Hepatocyte (in vitro differentiated cells): ENCODE results near the gene SEMA6A. TPM values are rescaled to one million over a fixed set of nuclear protein-coding genes. Genes with fewer than 3 reads are reported as not detected.
"Not testable (repeated sequence)": the region's sequence is repeated elsewhere in the genome, so short reads cannot be mapped to it uniquely, and the experiment has no call there.

ENCODE experiments used
- DNase-seq: peaks from one replicate; pipeline ENCODE4 v3.0.0-alpha.2; 2016; ENCODE audit warnings: low spot score
- H2AFZ ChIP-seq: fragments of 200-600 bp; sonication (generic); 2 replicates; pipeline ENCODE4 v1.6.0; 2016; ENCODE audit warnings: antibody characterized with exemption, mild to moderate bottlenecking
- H3K27ac ChIP-seq: fragments of 200-600 bp; sonication (generic); 2 replicates; pipeline ENCODE4 v1.5.1; 2016; ENCODE audit warnings: mild to moderate bottlenecking
- H3K27me3 ChIP-seq: fragments of 200-600 bp; sonication (generic); 2 replicates; pipeline ENCODE4 v1.6.1; 2016
- H3K36me3 ChIP-seq: fragments of 200-600 bp; sonication (generic); replicated peaks from 2 replicates; pipeline ENCODE4 v1.5.1; 2016; ENCODE audit warnings: low read depth; ENCODE audit not compliant: insufficient read depth
- H3K4me1 ChIP-seq: fragments of 200-600 bp; sonication (generic); 2 replicates; pipeline ENCODE4 v1.5.1; 2016; ENCODE audit warnings: mild to moderate bottlenecking, moderate library complexity; ENCODE audit not compliant: insufficient read depth
- H3K4me2 ChIP-seq: fragments of 200-600 bp; sonication (generic); 2 replicates; pipeline ENCODE4 v1.6.0; 2016
- H3K4me3 ChIP-seq: fragments of 200-600 bp; sonication (generic); 2 replicates; pipeline ENCODE4 v1.5.1; 2016; ENCODE audit warnings: mild to moderate bottlenecking
- H3K79me2 ChIP-seq: fragments of 200-600 bp; sonication (generic); 2 replicates; pipeline ENCODE4 v1.6.0; 2017; ENCODE audit warnings: mild to moderate bottlenecking
- H3K9me2 ChIP-seq: fragments of 200-600 bp; sonication (generic); replicated peaks from 2 replicates; pipeline ENCODE4 v1.6.0; 2017; ENCODE audit warnings: mild to moderate bottlenecking; ENCODE audit not compliant: insufficient read depth
- H3K9me3 ChIP-seq: fragments of 200-600 bp; sonication (generic); 2 replicates; pipeline ENCODE4 v1.5.1; 2016; ENCODE audit warnings: low read depth, mild to moderate bottlenecking
- H4K20me1 ChIP-seq: fragments of 200-600 bp; sonication (generic); 2 replicates; pipeline ENCODE4 v1.6.0; 2016; ENCODE audit warnings: mild to moderate bottlenecking; ENCODE audit not compliant: insufficient read depth, poor library complexity, severe bottlenecking
- EZH2 ChIP-seq: fragments of 200-600 bp; sonication (generic); IDR thresholded peaks from 2 replicates; pipeline ENCODE4 v1.6.1; 2016; ENCODE audit warnings: antibody characterized with exemption, mild to moderate bottlenecking, borderline replicate concordance
- EZH2phosphoT487 ChIP-seq: fragments of 200-600 bp; sonication (generic); IDR thresholded peaks from one replicate; pipeline ENCODE4 v1.6.1; 2018; ENCODE audit warnings: antibody characterized with exemption, mild to moderate bottlenecking, low read depth, moderate library complexity; ENCODE audit not compliant: unreplicated experiment, severe bottlenecking
- WGBS: methylation state at CpG from one replicate; pipeline ENCODE4 v1.1.6; 2016; ENCODE audit warnings: low lambda C conversion rate; ENCODE audit errors: missing lambda C conversion rate; 5-methylcytosine and 5-hydroxymethylcytosine counted together
- polyA plus RNA-seq: library from polyadenylated mRNA; unstranded; fragments of >200 nt; fragmentation: Nextera tagmentation; extraction: Ambion mirVana; gene quantifications from 2 replicates; pipeline ENCODE4 v1.2.1, GENCODE V29; 2016
- total RNA-seq: library from RNA; depleted of rRNA; stranded (reverse); fragments of >200 nt; gene quantifications from 2 replicates; pipeline ENCODE4 v1.2.3, GENCODE V29; 2014
- TF ChIP-seq, protein P1 (sequence below): fragments of 200-600 bp; sonication (generic); IDR thresholded peaks from 2 replicates; pipeline ENCODE4 v1.5.1; 2016; ENCODE audit warnings: antibody characterized with exemption, mild to moderate bottlenecking; ENCODE audit not compliant: poor library complexity

SEMA6A gene
- total and polyA plus RNA-seq, 2 experiments from 2014 or later: 38.2 to 68.6 TPM

DNA sequence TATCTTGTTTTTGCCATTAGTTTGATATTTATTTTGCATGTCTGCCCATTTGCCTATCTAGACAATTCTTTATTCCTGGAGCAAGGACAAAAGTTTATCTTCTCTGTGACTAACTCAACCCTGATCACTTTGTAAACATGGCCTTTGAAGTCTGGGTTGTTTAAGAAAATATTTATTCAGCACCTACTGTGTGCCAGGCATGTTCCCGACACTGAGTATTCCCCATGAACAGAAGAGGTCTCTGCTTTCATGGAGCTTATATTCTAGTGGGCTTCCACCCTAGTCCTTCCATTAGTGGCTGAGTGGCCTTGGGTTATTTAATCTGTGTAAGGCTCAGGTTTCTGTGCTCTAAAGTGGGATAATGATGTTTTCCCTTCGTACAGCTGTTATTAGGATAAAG lies 49.7 kb downstream of the SEMA6A start:
- no peaks in the 10 kb centered on the region for H3K9me3 ChIP-seq
- peak overlapping the region; percentile 56 for H3K27ac ChIP-seq
- H3K9me2 ChIP-seq: no peaks in the 10 kb centered on the region
- peaks cover 94% of the 10 kb centered on the region for H3K79me2 ChIP-seq
- no peak overlapping the region for H2AFZ ChIP-seq
- TF ChIP-seq, protein P1, sequence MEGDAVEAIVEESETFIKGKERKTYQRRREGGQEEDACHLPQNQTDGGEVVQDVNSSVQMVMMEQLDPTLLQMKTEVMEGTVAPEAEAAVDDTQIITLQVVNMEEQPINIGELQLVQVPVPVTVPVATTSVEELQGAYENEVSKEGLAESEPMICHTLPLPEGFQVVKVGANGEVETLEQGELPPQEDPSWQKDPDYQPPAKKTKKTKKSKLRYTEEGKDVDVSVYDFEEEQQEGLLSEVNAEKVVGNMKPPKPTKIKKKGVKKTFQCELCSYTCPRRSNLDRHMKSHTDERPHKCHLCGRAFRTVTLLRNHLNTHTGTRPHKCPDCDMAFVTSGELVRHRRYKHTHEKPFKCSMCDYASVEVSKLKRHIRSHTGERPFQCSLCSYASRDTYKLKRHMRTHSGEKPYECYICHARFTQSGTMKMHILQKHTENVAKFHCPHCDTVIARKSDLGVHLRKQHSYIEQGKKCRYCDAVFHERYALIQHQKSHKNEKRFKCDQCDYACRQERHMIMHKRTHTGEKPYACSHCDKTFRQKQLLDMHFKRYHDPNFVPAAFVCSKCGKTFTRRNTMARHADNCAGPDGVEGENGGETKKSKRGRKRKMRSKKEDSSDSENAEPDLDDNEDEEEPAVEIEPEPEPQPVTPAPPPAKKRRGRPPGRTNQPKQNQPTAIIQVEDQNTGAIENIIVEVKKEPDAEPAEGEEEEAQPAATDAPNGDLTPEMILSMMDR: no peak
- TF ChIP-seq EZH2 (no peak), EZH2phosphoT487 (no peak)
- H3K4me1 ChIP-seq: peaks cover 50% of the 10 kb centered on the region
- H3K27me3 ChIP-seq: no peaks in the 10 kb centered on the region
- H4K20me1 ChIP-seq: peaks cover 56% of the 10 kb centered on the region
- WGBS: 57% methylated on average over 2 of the region's 2 CpGs
- no peak overlapping the region for H3K4me3 ChIP-seq
- no peak for DNase-seq
- no peaks in the 10 kb centered on the region for H3K36me3 ChIP-seq
- H3K4me2 ChIP-seq: peak overlapping the region; percentile 68

DNA sequence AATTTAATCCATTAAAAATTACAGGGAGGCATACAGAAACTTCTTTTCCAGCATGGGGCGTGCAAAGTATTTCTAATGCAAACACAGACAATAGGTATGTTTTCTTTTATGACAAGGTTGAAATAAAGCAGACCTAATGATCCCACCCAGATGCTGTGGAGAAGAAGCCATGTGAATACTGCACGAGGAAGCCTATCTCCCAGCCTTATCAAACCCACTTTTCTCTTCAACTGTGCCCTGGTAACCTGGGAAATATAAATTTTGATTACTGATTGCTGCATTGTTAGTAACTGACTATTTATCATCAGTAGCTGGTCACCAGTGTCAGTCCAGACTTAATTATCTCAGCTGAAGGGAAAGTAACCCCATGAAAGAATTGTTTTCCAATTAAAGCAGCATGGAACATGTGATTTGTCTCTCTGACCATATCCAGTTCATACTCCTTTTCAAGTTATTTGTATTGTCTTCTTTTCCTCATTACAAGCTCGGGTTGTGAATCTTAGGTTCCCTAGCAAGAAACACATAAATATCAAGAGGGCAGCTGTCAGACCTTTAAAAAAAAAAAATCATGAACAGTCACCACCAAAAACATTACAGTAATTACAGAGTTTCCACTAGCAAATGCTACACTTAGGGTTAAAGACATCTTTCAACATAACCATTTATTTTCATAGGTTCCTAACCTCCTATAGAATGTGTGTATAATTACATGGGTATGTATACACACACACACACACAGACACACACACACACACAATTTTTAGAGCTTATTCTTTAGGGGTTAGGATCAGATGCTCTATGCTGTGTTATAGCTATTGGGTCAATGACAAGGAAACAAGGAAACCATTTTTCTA lies 50.3 kb downstream of the SEMA6A start:
- TF ChIP-seq, protein P1: no peak
- TF ChIP-seq EZH2phosphoT487 (no peak), EZH2 (no peak)
- peaks cover 94% of the 10 kb centered on the region for H3K79me2 ChIP-seq
- no peaks in the 10 kb centered on the region for H3K9me2 ChIP-seq
- peaks cover 43% of the 10 kb centered on the region for H3K4me1 ChIP-seq
- H3K27ac ChIP-seq: peak overlapping the region; percentile 34
- no peak for DNase-seq
- H2AFZ ChIP-seq: no peak overlapping the region
- H3K36me3 ChIP-seq: no peaks in the 10 kb centered on the region
- H3K4me2 ChIP-seq: no peak overlapping the region
- no peaks in the 10 kb centered on the region for H3K27me3 ChIP-seq
- WGBS: 53% methylated on average over 3 of the region's 3 CpGs
- no peak overlapping the region for H3K4me3 ChIP-seq
- H3K9me3 ChIP-seq: no peaks in the 10 kb centered on the region
- peaks cover 55% of the 10 kb centered on the region for H4K20me1 ChIP-seq

DNA sequence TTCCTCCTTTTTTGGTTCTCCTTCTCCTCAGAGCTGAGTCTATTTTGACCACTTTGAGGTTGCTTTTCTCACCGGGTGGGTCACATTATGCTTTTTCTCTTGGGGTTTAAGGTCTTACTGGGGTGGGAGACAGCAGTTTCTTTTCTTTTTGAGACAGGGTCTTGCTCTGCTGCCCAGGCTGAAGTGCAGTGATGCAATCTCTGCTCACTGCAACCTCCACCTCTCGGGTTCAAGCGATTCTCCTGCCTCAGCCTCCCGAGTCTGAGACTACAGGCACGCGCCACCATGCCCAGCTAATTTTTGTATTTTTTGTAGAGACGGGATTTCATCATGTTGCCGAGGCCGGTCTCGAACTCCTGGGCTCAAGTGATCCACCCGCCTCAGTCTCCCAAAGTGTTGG lies 51.4 kb downstream of the SEMA6A start:
- H3K27me3 ChIP-seq, DNase-seq, H2AFZ ChIP-seq, H3K9me2 ChIP-seq, H3K36me3 ChIP-seq, H3K27ac ChIP-seq, H3K4me2 ChIP-seq, H3K9me3 ChIP-seq, H3K4me3 ChIP-seq: not testable (repeated sequence)
- Histone ChIP-seq H4K20me1 (peaks cover 50% of the 10 kb centered on the region), H3K79me2 (peaks cover 94% of the 10 kb centered on the region), H3K4me1 (peaks cover 42% of the 10 kb centered on the region)
- 98% methylated on average over 11 of the region's 11 CpGs for WGBS

DNA sequence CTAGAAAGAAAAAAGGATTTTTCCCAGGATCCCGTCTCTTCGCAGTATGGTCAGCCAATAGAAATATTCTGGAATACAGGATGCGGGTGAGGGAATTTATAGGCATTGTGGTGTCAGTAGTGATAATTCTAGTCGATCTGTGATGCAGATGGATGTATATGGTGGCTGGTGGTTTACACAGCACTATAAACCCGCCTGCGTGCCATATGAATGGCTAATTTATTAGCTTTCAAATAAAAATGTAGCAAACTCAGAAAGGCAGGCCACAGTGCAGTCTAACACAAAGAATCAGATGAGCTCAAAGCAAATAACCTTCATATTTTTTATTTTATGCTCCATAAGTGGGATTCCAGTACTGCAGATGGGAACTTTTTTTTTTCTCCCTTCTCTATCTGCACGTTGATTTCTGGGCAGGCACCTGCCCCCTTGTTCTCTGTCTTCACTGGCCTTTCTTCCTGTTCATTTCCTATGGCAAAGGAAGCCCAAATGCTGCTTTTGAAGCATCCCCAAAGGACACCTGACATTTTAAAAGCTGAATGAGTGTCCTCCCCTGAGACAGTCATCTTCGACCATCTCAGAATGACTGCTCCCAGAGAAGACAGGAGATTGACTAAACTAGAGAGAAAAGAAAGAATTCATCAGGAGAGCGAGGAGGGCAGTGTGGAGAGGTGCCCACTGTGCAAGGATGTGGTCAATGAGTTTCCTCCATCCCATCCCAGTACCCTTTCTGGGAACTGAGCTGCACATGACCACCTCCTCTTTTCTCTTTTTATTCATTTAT lies 52.1 kb downstream of the SEMA6A start:
- no peak overlapping the region for H3K4me3 ChIP-seq
- no peaks in the 10 kb centered on the region for H3K36me3 ChIP-seq
- H2AFZ ChIP-seq: no peak overlapping the region
- no peak for DNase-seq
- peaks cover 38% of the 10 kb centered on the region for H3K4me1 ChIP-seq
- H4K20me1 ChIP-seq: peaks cover 56% of the 10 kb centered on the region
- no peaks in the 10 kb centered on the region for H3K27me3 ChIP-seq
- no peaks in the 10 kb centered on the region for H3K9me2 ChIP-seq
- H3K79me2 ChIP-seq: peaks cover 99% of the 10 kb centered on the region
- WGBS: 76% methylated on average over 9 of the region's 9 CpGs
- H3K27ac ChIP-seq: no peak overlapping the region
- TF ChIP-seq, protein P1: no peak
- TF ChIP-seq EZH2phosphoT487 (no peak), EZH2 (no peak)
- H3K4me2 ChIP-seq: no peak overlapping the region
- H3K9me3 ChIP-seq: no peaks in the 10 kb centered on the region
